Measurements from ENCODE around the gene CHIA.

DNA sequence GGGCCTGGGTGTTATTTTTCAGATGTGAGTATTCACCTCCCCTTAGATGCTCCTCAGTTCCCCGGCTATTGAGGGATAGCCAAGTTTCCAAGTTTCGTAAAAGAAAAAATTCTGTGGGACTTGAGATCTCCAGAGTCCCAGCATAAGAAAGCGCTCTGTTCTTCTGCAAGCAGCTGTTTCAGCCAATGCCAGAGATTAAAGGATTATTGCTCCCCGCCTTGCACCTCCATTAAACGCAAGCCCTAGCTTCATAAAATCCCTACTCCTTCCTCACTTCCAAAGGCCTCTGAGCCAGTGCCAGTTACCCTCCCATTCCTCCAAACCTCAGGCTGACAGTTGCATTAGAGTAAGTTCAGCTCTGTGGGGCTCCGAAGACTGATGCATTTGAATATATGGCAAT lies 56.4 kb downstream of the CHIA start:
- TF ChIP-seq, protein P1, sequence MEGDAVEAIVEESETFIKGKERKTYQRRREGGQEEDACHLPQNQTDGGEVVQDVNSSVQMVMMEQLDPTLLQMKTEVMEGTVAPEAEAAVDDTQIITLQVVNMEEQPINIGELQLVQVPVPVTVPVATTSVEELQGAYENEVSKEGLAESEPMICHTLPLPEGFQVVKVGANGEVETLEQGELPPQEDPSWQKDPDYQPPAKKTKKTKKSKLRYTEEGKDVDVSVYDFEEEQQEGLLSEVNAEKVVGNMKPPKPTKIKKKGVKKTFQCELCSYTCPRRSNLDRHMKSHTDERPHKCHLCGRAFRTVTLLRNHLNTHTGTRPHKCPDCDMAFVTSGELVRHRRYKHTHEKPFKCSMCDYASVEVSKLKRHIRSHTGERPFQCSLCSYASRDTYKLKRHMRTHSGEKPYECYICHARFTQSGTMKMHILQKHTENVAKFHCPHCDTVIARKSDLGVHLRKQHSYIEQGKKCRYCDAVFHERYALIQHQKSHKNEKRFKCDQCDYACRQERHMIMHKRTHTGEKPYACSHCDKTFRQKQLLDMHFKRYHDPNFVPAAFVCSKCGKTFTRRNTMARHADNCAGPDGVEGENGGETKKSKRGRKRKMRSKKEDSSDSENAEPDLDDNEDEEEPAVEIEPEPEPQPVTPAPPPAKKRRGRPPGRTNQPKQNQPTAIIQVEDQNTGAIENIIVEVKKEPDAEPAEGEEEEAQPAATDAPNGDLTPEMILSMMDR (IDR thresholded peaks at IDR 0.05) = no peak
- TF ChIP-seq POLR2A (IDR thresholded peaks at IDR 0.05) = no peak
